Glutamatergic neuron (in vitro differentiated cells): ENCODE results near the gene FSIP1. TPM values are rescaled to one million over a fixed set of nuclear protein-coding genes. Genes with fewer than 3 reads are reported as not detected.

Experiments
- DNase-seq: peaks from one replicate; pipeline ENCODE4 v3.0.0; 2022
- H3K27ac Mint-ChIP-seq: one replicate; pipeline ENCODE4 v1.8.0; 2020; ENCODE audit warnings: mild to moderate bottlenecking, mixed read lengths, inconsistent platforms; ENCODE audit not compliant: unreplicated experiment
- H3K27me3 Mint-ChIP-seq: one replicate; pipeline ENCODE4 v1.8.0; 2020; ENCODE audit warnings: mild to moderate bottlenecking, moderate library complexity, mixed read lengths, inconsistent platforms; ENCODE audit not compliant: unreplicated experiment
- H3K36me3 Mint-ChIP-seq: one replicate; pipeline ENCODE4 v1.8.0; 2020; ENCODE audit warnings: mild to moderate bottlenecking, mixed read lengths, inconsistent platforms; ENCODE audit not compliant: unreplicated experiment
- H3K4me1 Mint-ChIP-seq: one replicate; pipeline ENCODE4 v1.8.0; 2020; ENCODE audit warnings: mild to moderate bottlenecking, low read depth, mixed read lengths, inconsistent platforms; ENCODE audit not compliant: unreplicated experiment
- H3K4me3 Mint-ChIP-seq: one replicate; pipeline ENCODE4 v1.8.0; 2020; ENCODE audit warnings: mild to moderate bottlenecking, mixed read lengths, inconsistent platforms; ENCODE audit not compliant: unreplicated experiment
- H3K9me3 Mint-ChIP-seq: one replicate; pipeline ENCODE4 v1.8.0; 2020; ENCODE audit warnings: mild to moderate bottlenecking, moderate library complexity, mixed read lengths, inconsistent platforms; ENCODE audit not compliant: unreplicated experiment
- CTCF ChIP-seq: fragments of 200-600 bp; sonication (generic); IDR thresholded peaks from one replicate; pipeline ENCODE4 v1.5.0; 2021; ENCODE audit not compliant: partially characterized antibody, unreplicated experiment
- total RNA-seq: library from RNA; stranded (reverse); fragmentation: NEBNext Ultra II Directional; extraction: Animal tissue kit (Norgen Biotek cat#: 25700); gene quantifications from one replicate; pipeline ENCODE4 v1.2.1, GENCODE V29; 2021; ENCODE audit not compliant: unreplicated experiment

FSIP1 gene
- total RNA-seq, 1 donor from 2014 or later = 1.5 TPM

GRCh38 chr15:39807791-39808190 is 25.1 kb upstream of the FSIP1 start:
- no peak for DNase-seq
- peaks cover 1% of the 10 kb centered on the region for H3K9me3 Mint-ChIP-seq
- H3K36me3 Mint-ChIP-seq = no peaks in the 10 kb centered on the region
- no peak overlapping the region for H3K27ac Mint-ChIP-seq
- H3K4me1 Mint-ChIP-seq = peaks cover 7% of the 10 kb centered on the region
- TF ChIP-seq CTCF = no peak
- no peaks in the 10 kb centered on the region for H3K27me3 Mint-ChIP-seq
- no peak overlapping the region for H3K4me3 Mint-ChIP-seq

GRCh38 chr15:39804026-39804425 is 21.4 kb upstream of the FSIP1 start:
- no peaks in the 10 kb centered on the region for H3K36me3 Mint-ChIP-seq
- no peak overlapping the region for H3K27ac Mint-ChIP-seq
- no peak overlapping the region for H3K4me3 Mint-ChIP-seq
- TF ChIP-seq CTCF = no peak
- no peaks in the 10 kb centered on the region for H3K9me3 Mint-ChIP-seq
- no peak for DNase-seq
- no peaks in the 10 kb centered on the region for H3K4me1 Mint-ChIP-seq
- H3K27me3 Mint-ChIP-seq = peaks cover 1% of the 10 kb centered on the region

GRCh38 chr15:39803016-39803415 is 20.4 kb upstream of the FSIP1 start:
- no peaks in the 10 kb centered on the region for H3K4me1 Mint-ChIP-seq
- H3K27me3 Mint-ChIP-seq = peaks cover 1% of the 10 kb centered on the region
- H3K36me3 Mint-ChIP-seq = no peaks in the 10 kb centered on the region
- H3K9me3 Mint-ChIP-seq = no peaks in the 10 kb centered on the region
- no peak for DNase-seq
- TF ChIP-seq CTCF = no peak
- no peak overlapping the region for H3K4me3 Mint-ChIP-seq
- H3K27ac Mint-ChIP-seq = no peak overlapping the region

- peaks cover 1% of the 10 kb centered on the region for H3K27me3 Mint-ChIP-seq
- H3K4me1 Mint-ChIP-seq = no peaks in the 10 kb centered on the region
- no peaks in the 10 kb centered on the region for H3K36me3 Mint-ChIP-seq
- no peaks in the 10 kb centered on the region for H3K9me3 Mint-ChIP-seq
- no peak overlapping the region for H3K27ac Mint-ChIP-seq
- DNase-seq = peak; percentile 29
- H3K4me3 Mint-ChIP-seq = no peak overlapping the region
- TF ChIP-seq CTCF = peak; percentile 52
These were observed 19.1 kb upstream of the FSIP1 start for GRCh38 chr15:39801641-39802309.

- DNase-seq = no peak
- TF ChIP-seq CTCF = no peak
- Mint-ChIP-seq H3K4me1 (no peaks in the 10 kb centered on the region), H3K4me3 (no peak overlapping the region), H3K27ac (no peak overlapping the region), H3K9me3 (no peaks in the 10 kb centered on the region), H3K27me3 (peaks cover 1% of the 10 kb centered on the region), H3K36me3 (no peaks in the 10 kb centered on the region)
These were observed 16.9 kb upstream of the FSIP1 start for GRCh38 chr15:39799552-39800011.
